GM10248 (cell line): ENCODE data around the gene DARS1.

Experiments
- CTCF ChIA-PET: fragments of 300-600 bp; sonication (Branson Sonifier 250); formaldehyde crosslinking; extraction: SDS; loops from one replicate; lab custom pipeline; 2021; ENCODE audit warnings: antibody characterized with exemption; lab: Yijun Ruan, JAX
- POLR2A ChIA-PET: fragments of 350-650 bp; sonication (Branson Sonifier 250); formaldehyde crosslinking; extraction: SDS; loops from one replicate; lab custom pipeline; 2020; ENCODE audit warnings: antibody characterized with exemption; lab: Yijun Ruan, JAX
- DNase-seq: peaks from one replicate; pipeline ENCODE4 v3.0.0; 2012; ENCODE audit errors: extremely low spot score
- CTCF ChIP-seq: IDR thresholded peaks from 2 replicates; pipeline ENCODE4 v1.5.1; 2012; ENCODE audit warnings: mild to moderate bottlenecking, low read depth; ENCODE audit errors: extremely low read depth, missing control alignments, control extremely low read depth

The DARS1 gene

GRCh38 chr2:136013955-136014354 lies 28.5 kb upstream of the DARS1 start:
- TF ChIP-seq CTCF: no peak
- ChIA-PET CTCF (interaction anchor here (1.3 kb wide), 1 partner anchor 13 kb away, joined by 5 read pairs; no protein-coding TSS in a partner anchor), POLR2A (no interaction called here)
- DNase-seq: no peak

DNA sequence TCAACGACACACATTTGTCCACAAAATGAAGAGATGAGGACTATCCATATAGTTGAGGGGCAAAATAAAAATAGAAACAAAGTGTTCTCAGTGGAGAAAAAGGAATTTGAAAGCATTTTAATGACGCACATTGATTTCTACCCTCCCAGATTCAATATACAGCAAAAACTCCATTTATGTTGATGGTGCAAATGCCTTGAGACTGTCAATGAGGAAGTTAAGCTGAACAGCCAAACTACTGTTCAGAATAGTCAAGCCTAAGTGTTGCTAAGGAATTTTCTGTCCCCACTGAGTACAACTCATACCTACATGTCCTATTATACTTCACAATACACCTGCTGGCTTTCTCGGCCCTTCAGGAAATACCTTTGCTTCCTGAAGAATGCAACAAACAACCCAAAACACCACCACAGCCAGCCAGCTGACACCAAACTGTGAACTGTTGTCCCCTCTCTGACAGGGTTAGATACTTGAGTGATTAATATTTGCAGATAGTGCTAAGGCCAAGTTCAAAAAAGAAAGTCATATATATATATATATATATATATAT lies 27.8 kb upstream of the DARS1 start:
- ChIA-PET POLR2A (no interaction called here), CTCF (no interaction called here)
- no peak for DNase-seq
- no peak for TF ChIP-seq CTCF

- no peak for TF ChIP-seq CTCF
- no peak for DNase-seq
- ChIA-PET CTCF (interaction anchor here (1.3 to 1.6 kb wide), 2 partner anchors 10 to 93 kb away, joined by 3 to 6 read pairs; no protein-coding TSS in a partner anchor), POLR2A (no interaction called here)
Measured at GRCh38 chr2:136012315-136012714, 26.9 kb upstream of the DARS1 start.

GRCh38 chr2:136010126-136010525 lies 24.7 kb upstream of the DARS1 start:
- no peak for TF ChIP-seq CTCF
- no peak for DNase-seq
- ChIA-PET CTCF (interaction anchor here (0.7 to 3.2 kb wide), 4 partner anchors 12 to 19 kb away, joined by 3 to 10 read pairs (median 4); no protein-coding TSS in a partner anchor), POLR2A (no interaction called here)

- POLR2A ChIA-PET: no interaction called here
Measured at GRCh38 chr2:136008205-136008865, 22.9 kb upstream of the DARS1 start.

DNA sequence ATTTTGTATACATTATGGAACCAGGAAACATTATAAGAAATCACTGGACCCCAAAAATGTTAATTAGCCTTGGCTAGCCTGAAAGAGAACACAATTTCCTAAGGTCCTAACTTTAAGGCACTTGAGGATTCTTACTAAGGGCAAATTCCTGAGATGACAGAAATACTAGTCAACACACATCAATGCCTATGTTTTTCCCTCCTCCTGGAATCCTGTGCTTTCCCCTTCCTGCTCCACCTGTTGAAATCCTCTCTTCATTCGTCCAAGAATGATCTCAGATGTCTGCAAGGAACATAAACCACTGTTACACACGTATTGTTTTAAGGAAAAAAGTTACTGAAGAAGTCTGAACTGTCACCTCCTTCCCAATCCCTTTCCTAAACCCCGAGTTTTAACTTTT lies 21.2 kb upstream of the DARS1 start:
- no peak for TF ChIP-seq CTCF
- POLR2A ChIA-PET: no interaction called here
- DNase-seq: no peak
- CTCF ChIA-PET: interaction anchor here (1.0 to 1.9 kb wide), 3 partner anchors 9 to 21 kb away, joined by 3 to 8 read pairs (median 5); no protein-coding TSS in a partner anchor

More at GRCh38 chr2:136008205-136008865, 22.9 kb upstream of the DARS1 start:
- no peak for DNase-seq
- no peak for TF ChIP-seq CTCF
- CTCF ChIA-PET: interaction anchor here (1.1 to 3.2 kb wide), 4 partner anchors 10 to 42 kb away, joined by 3 to 10 read pairs (median 6); no protein-coding TSS in a partner anchor
